ENCODE measurements around the gene C1orf167.

C1orf167 gene

GRCh38 chr1:11805422-11806306, 43.7 kb downstream of the C1orf167 start, which contains the start of the genes CLCN6 and MTHFR:
TSS of gene CLCN6 (plus strand) at chr1:11806191. CDS start at chr1:11806263, 72 bp downstream.
TSS of gene MTHFR (minus strand) at chr1:11805964. CDS start at chr1:11803116, 2,848 bp downstream.
- Histone ChIP-seq H3K4me1 (ENCODE audit: low read depth, poor library complexity, severe bottlenecking) (peaks cover 40% of the 10 kb centered on the region), H3K79me2 (ENCODE audit: insufficient read depth, low read depth) (no peaks in the 10 kb centered on the region; the same call in 1 of the 2 replicates), H3K4me3 (IDR thresholded peaks at IDR 0.05; ENCODE audit: insufficient read depth, low read depth, low read length) (peak within 1 kb of the TSS; percentile 54), H3K36me3 (ENCODE audit: insufficient read depth) (no peaks in the 10 kb centered on the region), H4K20me1 (ENCODE audit: insufficient read depth) (no peaks in the 10 kb centered on the region), H3K27me3 (ENCODE audit: insufficient read depth, low read depth) (no peaks in the 10 kb centered on the region), H2AFZ (ENCODE audit: low read depth) (peak within 1 kb of the TSS; percentile 92), H3K4me2 (peak within 1 kb of the TSS; percentile 95), H3K9ac (peak within 1 kb of the TSS; percentile 60), H3K27ac (peak within 1 kb of the TSS; percentile 44)
- TF ChIP-seq CTCF (conservative IDR thresholded peaks at IDR 0.05; ENCODE audit: low read depth, low read length) = no peak

- H3K27ac ChIP-seq = peak overlapping the region; percentile 44
- no peak for TF ChIP-seq CTCF (conservative IDR thresholded peaks at IDR 0.05; ENCODE audit: low read depth, low read length)
- peak overlapping the region; percentile 91 for H3K4me2 ChIP-seq
- H3K27me3 ChIP-seq (ENCODE audit: insufficient read depth, low read depth) = no peaks in the 10 kb centered on the region
- H4K20me1 ChIP-seq (ENCODE audit: insufficient read depth) = no peaks in the 10 kb centered on the region
- peaks cover 40% of the 10 kb centered on the region for H3K4me1 ChIP-seq (ENCODE audit: low read depth, poor library complexity, severe bottlenecking)
- H3K4me3 ChIP-seq (IDR thresholded peaks at IDR 0.05; ENCODE audit: insufficient read depth, low read depth, low read length) = peak overlapping the region; percentile 54
- peak overlapping the region; percentile 32; the same call in 1 of the 2 replicates for H3K9ac ChIP-seq
- H2AFZ ChIP-seq (ENCODE audit: low read depth) = peak overlapping the region; percentile 27; the same call in 1 of the 2 replicates
- H3K36me3 ChIP-seq (ENCODE audit: insufficient read depth) = no peaks in the 10 kb centered on the region
- H3K79me2 ChIP-seq (ENCODE audit: insufficient read depth, low read depth) = no peaks in the 10 kb centered on the region; the same call in 1 of the 2 replicates
Observed at GRCh38 chr1:11806307-11806936, 44.4 kb downstream of the C1orf167 start.

DNA sequence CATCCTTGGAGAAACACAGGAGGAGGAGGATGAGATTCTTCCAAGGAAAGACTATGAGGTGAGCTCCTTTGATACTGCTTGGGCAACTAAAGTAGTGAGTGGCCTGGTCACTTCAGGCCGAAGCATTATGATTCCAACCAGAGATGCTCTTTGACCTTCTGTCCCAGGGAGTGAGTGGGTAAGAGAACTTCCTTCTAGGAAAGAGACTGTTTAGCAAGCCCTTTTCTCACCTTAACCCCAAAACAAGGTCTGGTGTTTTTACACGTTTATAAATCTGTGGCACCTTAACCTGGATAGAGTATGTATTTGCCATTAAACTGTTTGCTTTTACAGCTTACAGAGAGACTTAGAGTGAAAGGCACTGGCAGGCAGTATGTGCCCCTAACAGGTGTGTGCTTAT, 45.1 kb downstream of the C1orf167 start:
- Histone ChIP-seq H3K27ac (peak overlapping the region; percentile 44), H3K27me3 (ENCODE audit: insufficient read depth, low read depth) (no peaks in the 10 kb centered on the region), H2AFZ (ENCODE audit: low read depth) (peak overlapping the region; percentile 27; the same call in 1 of the 2 replicates), H3K4me3 (IDR thresholded peaks at IDR 0.05; ENCODE audit: insufficient read depth, low read depth, low read length) (no peak overlapping the region), H3K9ac (no peak overlapping the region), H4K20me1 (ENCODE audit: insufficient read depth) (no peaks in the 10 kb centered on the region), H3K79me2 (ENCODE audit: insufficient read depth, low read depth) (no peaks in the 10 kb centered on the region; the same call in 1 of the 2 replicates), H3K36me3 (ENCODE audit: insufficient read depth) (no peaks in the 10 kb centered on the region), H3K4me1 (ENCODE audit: low read depth, poor library complexity, severe bottlenecking) (peaks cover 40% of the 10 kb centered on the region), H3K4me2 (peak overlapping the region; percentile 91)
- TF ChIP-seq CTCF (conservative IDR thresholded peaks at IDR 0.05; ENCODE audit: low read depth, low read length) = no peak

- Histone ChIP-seq H3K4me1 (ENCODE audit: low read depth, poor library complexity, severe bottlenecking) (peaks cover 8% of the 10 kb centered on the region), H3K79me2 (ENCODE audit: insufficient read depth, low read depth) (no peaks in the 10 kb centered on the region; the same call in 1 of the 2 replicates), H2AFZ (ENCODE audit: low read depth) (no peak overlapping the region), H3K4me3 (IDR thresholded peaks at IDR 0.05; ENCODE audit: insufficient read depth, low read depth, low read length) (no peak overlapping the region), H3K27me3 (ENCODE audit: insufficient read depth, low read depth) (no peaks in the 10 kb centered on the region), H3K27ac (no peak overlapping the region), H3K36me3 (ENCODE audit: insufficient read depth) (no peaks in the 10 kb centered on the region), H4K20me1 (ENCODE audit: insufficient read depth) (no peaks in the 10 kb centered on the region), H3K4me2 (no peak overlapping the region), H3K9ac (no peak overlapping the region)
- no peak for TF ChIP-seq CTCF (conservative IDR thresholded peaks at IDR 0.05; ENCODE audit: low read depth, low read length)
Observed at GRCh38 chr1:11813021-11813420, 51.0 kb downstream of the C1orf167 start.

All from KMS-11 (cell line).